HEK293 (cell line): Measurements from ENCODE around the gene COL13A1.

ENCODE experiments used
- OVOL3 ChIP-seq: fragments of 450-650 bp; formaldehyde crosslinking; IDR thresholded peaks from 2 replicates; pipeline ENCODE4 v1.5.1; 2016; ENCODE audit warnings: missing biosample characterization, missing genetic modification characterization
- REPIN1 ChIP-seq: fragments of 450-650 bp; formaldehyde crosslinking; IDR thresholded peaks from 2 replicates; pipeline ENCODE4 v1.5.1; 2017; ENCODE audit warnings: missing biosample characterization, missing genetic modification characterization, low read depth
- SETDB1 ChIP-seq: IDR thresholded peaks from one replicate; pipeline ENCODE4 v1.6.1; 2017; ENCODE audit warnings: mild to moderate bottlenecking, low read length, moderate library complexity, mixed read lengths; ENCODE audit not compliant: insufficient read length
- YY1 ChIP-seq: fragments of 450-650 bp; formaldehyde crosslinking; IDR thresholded peaks from 2 replicates; pipeline ENCODE4 v1.5.1; 2018; ENCODE audit warnings: missing biosample characterization, missing genetic modification characterization
- YY2 ChIP-seq: fragments of 450-650 bp; formaldehyde crosslinking; IDR thresholded peaks from 2 replicates; pipeline ENCODE4 v1.5.1; 2016; ENCODE audit warnings: missing biosample characterization, missing genetic modification characterization
- ZBTB17 ChIP-seq: fragments of 450-650 bp; formaldehyde crosslinking; IDR thresholded peaks from 2 replicates; pipeline ENCODE4 v1.5.1; 2016; ENCODE audit warnings: missing biosample characterization, missing genetic modification characterization
- ZBTB20 ChIP-seq: fragments of 450-650 bp; formaldehyde crosslinking; IDR thresholded peaks from 2 replicates; pipeline ENCODE4 v1.5.1; 2016; ENCODE audit warnings: missing biosample characterization, missing genetic modification characterization
- ZFHX2 ChIP-seq: fragments of 450-650 bp; formaldehyde crosslinking; conservative IDR thresholded peaks from 2 replicates; pipeline ENCODE4 v1.5.1; 2016; ENCODE audit warnings: missing biosample characterization, missing genetic modification characterization
- ZFP37 ChIP-seq: fragments of 450-650 bp; formaldehyde crosslinking; IDR thresholded peaks from 2 replicates; pipeline ENCODE4 v1.5.1; 2016; ENCODE audit warnings: missing biosample characterization, missing genetic modification characterization
- ZFP41 ChIP-seq: fragments of 450-650 bp; formaldehyde crosslinking; IDR thresholded peaks from 2 replicates; pipeline ENCODE4 v1.5.1; 2016; ENCODE audit warnings: missing biosample characterization, missing genetic modification characterization, borderline replicate concordance
- ZIC2 ChIP-seq: fragments of 450-650 bp; formaldehyde crosslinking; IDR thresholded peaks from 2 replicates; pipeline ENCODE4 v1.5.1; 2016; ENCODE audit warnings: missing biosample characterization, missing genetic modification characterization
- ZNF10 ChIP-seq: fragments of 450-650 bp; formaldehyde crosslinking; IDR thresholded peaks from 2 replicates; pipeline ENCODE4 v1.5.1; 2017; ENCODE audit warnings: missing biosample characterization, missing genetic modification characterization
- ZNF114 ChIP-seq: fragments of 450-650 bp; formaldehyde crosslinking; IDR thresholded peaks from 2 replicates; pipeline ENCODE4 v1.5.0; 2017; ENCODE audit warnings: missing biosample characterization, missing genetic modification characterization
- ZNF133 ChIP-seq: fragments of 450-650 bp; formaldehyde crosslinking; IDR thresholded peaks from 2 replicates; pipeline ENCODE4 v1.5.1; 2016; ENCODE audit warnings: missing biosample characterization, missing genetic modification characterization
- ZNF184 ChIP-seq: fragments of 450-650 bp; IDR thresholded peaks from 2 replicates; pipeline ENCODE4 v1.5.1; 2018; ENCODE audit warnings: missing biosample characterization, mild to moderate bottlenecking, missing genetic modification characterization
- ZNF239 ChIP-seq: fragments of 450-650 bp; formaldehyde crosslinking; IDR thresholded peaks from 2 replicates; pipeline ENCODE4 v1.5.1; 2016; ENCODE audit warnings: missing biosample characterization, missing genetic modification characterization
- ZNF274 ChIP-seq, 2 experiments: fragments of 200-500 bp in 1 of 2; fragments of 450-650 bp in 1 of 2; sonication (Bioruptor generic) in 1 of 2; formaldehyde crosslinking in 1 of 2; IDR thresholded peaks; 2 replicates each; pipeline versions ENCODE4 v1.5.1 to v1.6.1; 2014 to 2016; ENCODE audit warnings: borderline replicate concordance in 1 of 2, inconsistent platforms in 1 of 2, low read length in 1 of 2, missing biosample characterization in 1 of 2, missing genetic modification characterization in 1 of 2
- ZNF324 ChIP-seq: fragments of 450-650 bp; formaldehyde crosslinking; IDR thresholded peaks from 2 replicates; pipeline ENCODE4 v1.5.1; 2016; ENCODE audit warnings: missing biosample characterization, missing genetic modification characterization
- ZNF394 ChIP-seq: fragments of 450-650 bp; formaldehyde crosslinking; IDR thresholded peaks from 2 replicates; pipeline ENCODE4 v1.5.1; 2016; ENCODE audit warnings: missing biosample characterization, missing genetic modification characterization, mild to moderate bottlenecking, moderate library complexity, borderline replicate concordance
- ZNF473 ChIP-seq: fragments of 450-650 bp; formaldehyde crosslinking; IDR thresholded peaks from 2 replicates; pipeline ENCODE4 v1.5.1; 2017; ENCODE audit warnings: missing biosample characterization, missing genetic modification characterization
- ZNF544 ChIP-seq: fragments of 450-650 bp; formaldehyde crosslinking; IDR thresholded peaks from 2 replicates; pipeline ENCODE4 v1.5.0; 2017; ENCODE audit warnings: missing biosample characterization, missing genetic modification characterization
- ZNF560 ChIP-seq: fragments of 450-650 bp; formaldehyde crosslinking; IDR thresholded peaks from 2 replicates; pipeline ENCODE4 v1.5.1; 2017; ENCODE audit warnings: missing biosample characterization, missing genetic modification characterization, borderline replicate concordance
- ZNF621 ChIP-seq: fragments of 450-650 bp; formaldehyde crosslinking; IDR thresholded peaks from 2 replicates; pipeline ENCODE4 v1.5.1; 2017; ENCODE audit warnings: missing biosample characterization, missing genetic modification characterization
- ZNF670 ChIP-seq: fragments of 450-650 bp; formaldehyde crosslinking; IDR thresholded peaks from 2 replicates; pipeline ENCODE4 v1.5.1; 2016; ENCODE audit warnings: missing biosample characterization, missing genetic modification characterization, low read depth
- ZNF747 ChIP-seq: fragments of 450-650 bp; formaldehyde crosslinking; IDR thresholded peaks from 2 replicates; pipeline ENCODE4 v1.5.1; 2016; ENCODE audit warnings: missing biosample characterization, missing genetic modification characterization
- TF ChIP-seq, protein P1 (sequence below): fragments of 450-650 bp; formaldehyde crosslinking; IDR thresholded peaks from 2 replicates; pipeline ENCODE4 v1.5.1; 2016; ENCODE audit warnings: missing biosample characterization, missing genetic modification characterization
- TF ChIP-seq, protein P2 (sequence below): fragments of 450-650 bp; formaldehyde crosslinking; IDR thresholded peaks from 2 replicates; pipeline ENCODE4 v1.5.1; 2016; ENCODE audit warnings: missing biosample characterization, missing genetic modification characterization, borderline replicate concordance
- TF ChIP-seq, protein P3 (sequence below): fragments of 450-650 bp; formaldehyde crosslinking; IDR thresholded peaks from 2 replicates; pipeline ENCODE4 v1.5.1; 2016; ENCODE audit warnings: missing biosample characterization, missing genetic modification characterization
- TF ChIP-seq, protein P4 (sequence below): fragments of 450-650 bp; formaldehyde crosslinking; IDR thresholded peaks from 2 replicates; pipeline ENCODE4 v1.5.1; 2017; ENCODE audit warnings: missing biosample characterization, missing genetic modification characterization
- TF ChIP-seq, protein P5 (sequence below): fragments of 450-650 bp; formaldehyde crosslinking; IDR thresholded peaks from 2 replicates; pipeline ENCODE4 v1.5.1; 2016; ENCODE audit warnings: missing biosample characterization, missing genetic modification characterization
- TF ChIP-seq, protein P6 (sequence below): fragments of 450-650 bp; formaldehyde crosslinking; optimal IDR thresholded peaks from 2 replicates; pipeline ENCODE3; 2016; ENCODE audit warnings: missing biosample characterization, mild to moderate bottlenecking, missing genetic modification characterization

Gene COL13A1

DNA sequence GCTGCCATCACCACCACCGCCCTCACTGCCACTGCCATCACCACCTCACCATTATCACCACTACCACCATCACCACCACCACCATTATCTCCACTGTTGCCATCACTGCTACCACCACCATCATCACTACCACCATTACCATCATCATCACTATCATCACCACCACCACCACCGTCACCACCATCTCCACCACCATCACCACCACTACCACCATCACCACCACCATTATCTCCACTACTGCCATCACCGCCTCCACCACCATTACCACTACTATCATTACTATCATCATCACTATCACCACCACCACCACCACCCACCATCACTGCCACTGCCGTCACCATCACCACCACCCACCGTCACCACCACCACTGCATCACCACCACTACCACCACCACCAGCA lies 9.9 kb upstream of the COL13A1 start (continued):
- TF ChIP-seq, protein P1, sequence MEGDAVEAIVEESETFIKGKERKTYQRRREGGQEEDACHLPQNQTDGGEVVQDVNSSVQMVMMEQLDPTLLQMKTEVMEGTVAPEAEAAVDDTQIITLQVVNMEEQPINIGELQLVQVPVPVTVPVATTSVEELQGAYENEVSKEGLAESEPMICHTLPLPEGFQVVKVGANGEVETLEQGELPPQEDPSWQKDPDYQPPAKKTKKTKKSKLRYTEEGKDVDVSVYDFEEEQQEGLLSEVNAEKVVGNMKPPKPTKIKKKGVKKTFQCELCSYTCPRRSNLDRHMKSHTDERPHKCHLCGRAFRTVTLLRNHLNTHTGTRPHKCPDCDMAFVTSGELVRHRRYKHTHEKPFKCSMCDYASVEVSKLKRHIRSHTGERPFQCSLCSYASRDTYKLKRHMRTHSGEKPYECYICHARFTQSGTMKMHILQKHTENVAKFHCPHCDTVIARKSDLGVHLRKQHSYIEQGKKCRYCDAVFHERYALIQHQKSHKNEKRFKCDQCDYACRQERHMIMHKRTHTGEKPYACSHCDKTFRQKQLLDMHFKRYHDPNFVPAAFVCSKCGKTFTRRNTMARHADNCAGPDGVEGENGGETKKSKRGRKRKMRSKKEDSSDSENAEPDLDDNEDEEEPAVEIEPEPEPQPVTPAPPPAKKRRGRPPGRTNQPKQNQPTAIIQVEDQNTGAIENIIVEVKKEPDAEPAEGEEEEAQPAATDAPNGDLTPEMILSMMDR (tag by site-specific recombination) = no peak
- TF ChIP-seq ZNF670 (tag by site-specific recombination) (no peak), ZNF621 (tag by site-specific recombination) (peak; percentile 56; the same call in 1 of the 2 replicates), ZNF394 (no peak), ZNF324 (tag by site-specific recombination) (no peak), ZFP41 (tag by site-specific recombination) (no peak), ZNF560 (tag by site-specific recombination) (no peak), ZFP37 (tag by site-specific recombination) (no peak), ZBTB20 (tag by site-specific recombination) (no peak), ZNF239 (tag by site-specific recombination) (no peak), ZNF473 (tag by site-specific recombination) (0 out of 2 replicates have a peak, but pooled peaks have one; percentile 17), ZNF274 (IDR thresholded peaks at IDR 0.05; ENCODE audit: low read length) (no peak), ZNF274 (tag by site-specific recombination; IDR thresholded peaks at IDR 0.05; ENCODE audit: borderline replicate concordance) (no peak), SETDB1 (no peak), ZNF114 (tag by site-specific recombination) (no peak), ZNF544 (tag by site-specific recombination) (no peak), ZBTB17 (no peak), ZIC2 (tag by site-specific recombination) (no peak), ZNF747 (tag by site-specific recombination) (no peak), YY1 (tag by site-specific recombination) (no peak), OVOL3 (no peak), ZNF10 (tag by site-specific recombination) (no peak), YY2 (tag by site-specific recombination) (peak; percentile 52; the same call in 1 of the 2 replicates), ZNF133 (tag by site-specific recombination) (0 out of 2 replicates have a peak, but pooled peaks have one; percentile 13), REPIN1 (tag by site-specific recombination) (no peak), ZFHX2 (tag by site-specific recombination) (peak; percentile 21; the same call in 1 of the 2 replicates), ZNF184 (tag by site-specific recombination) (no peak)
- TF ChIP-seq, protein P2, sequence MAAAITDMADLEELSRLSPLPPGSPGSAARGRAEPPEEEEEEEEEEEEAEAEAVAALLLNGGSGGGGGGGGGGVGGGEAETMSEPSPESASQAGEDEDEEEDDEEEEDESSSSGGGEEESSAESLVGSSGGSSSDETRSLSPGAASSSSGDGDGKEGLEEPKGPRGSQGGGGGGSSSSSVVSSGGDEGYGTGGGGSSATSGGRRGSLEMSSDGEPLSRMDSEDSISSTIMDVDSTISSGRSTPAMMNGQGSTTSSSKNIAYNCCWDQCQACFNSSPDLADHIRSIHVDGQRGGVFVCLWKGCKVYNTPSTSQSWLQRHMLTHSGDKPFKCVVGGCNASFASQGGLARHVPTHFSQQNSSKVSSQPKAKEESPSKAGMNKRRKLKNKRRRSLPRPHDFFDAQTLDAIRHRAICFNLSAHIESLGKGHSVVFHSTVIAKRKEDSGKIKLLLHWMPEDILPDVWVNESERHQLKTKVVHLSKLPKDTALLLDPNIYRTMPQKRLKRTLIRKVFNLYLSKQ (tag by site-specific recombination) = no peak
- TF ChIP-seq, protein P3, sequence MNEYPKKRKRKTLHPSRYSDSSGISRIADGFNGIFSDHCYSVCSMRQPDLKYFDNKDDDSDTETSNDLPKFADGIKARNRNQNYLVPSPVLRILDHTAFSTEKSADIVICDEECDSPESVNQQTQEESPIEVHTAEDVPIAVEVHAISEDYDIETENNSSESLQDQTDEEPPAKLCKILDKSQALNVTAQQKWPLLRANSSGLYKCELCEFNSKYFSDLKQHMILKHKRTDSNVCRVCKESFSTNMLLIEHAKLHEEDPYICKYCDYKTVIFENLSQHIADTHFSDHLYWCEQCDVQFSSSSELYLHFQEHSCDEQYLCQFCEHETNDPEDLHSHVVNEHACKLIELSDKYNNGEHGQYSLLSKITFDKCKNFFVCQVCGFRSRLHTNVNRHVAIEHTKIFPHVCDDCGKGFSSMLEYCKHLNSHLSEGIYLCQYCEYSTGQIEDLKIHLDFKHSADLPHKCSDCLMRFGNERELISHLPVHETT (tag by site-specific recombination) = no peak
- TF ChIP-seq, protein P4, sequence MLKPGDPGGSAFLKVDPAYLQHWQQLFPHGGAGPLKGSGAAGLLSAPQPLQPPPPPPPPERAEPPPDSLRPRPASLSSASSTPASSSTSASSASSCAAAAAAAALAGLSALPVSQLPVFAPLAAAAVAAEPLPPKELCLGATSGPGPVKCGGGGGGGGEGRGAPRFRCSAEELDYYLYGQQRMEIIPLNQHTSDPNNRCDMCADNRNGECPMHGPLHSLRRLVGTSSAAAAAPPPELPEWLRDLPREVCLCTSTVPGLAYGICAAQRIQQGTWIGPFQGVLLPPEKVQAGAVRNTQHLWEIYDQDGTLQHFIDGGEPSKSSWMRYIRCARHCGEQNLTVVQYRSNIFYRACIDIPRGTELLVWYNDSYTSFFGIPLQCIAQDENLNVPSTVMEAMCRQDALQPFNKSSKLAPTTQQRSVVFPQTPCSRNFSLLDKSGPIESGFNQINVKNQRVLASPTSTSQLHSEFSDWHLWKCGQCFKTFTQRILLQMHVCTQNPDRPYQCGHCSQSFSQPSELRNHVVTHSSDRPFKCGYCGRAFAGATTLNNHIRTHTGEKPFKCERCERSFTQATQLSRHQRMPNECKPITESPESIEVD (tag by site-specific recombination) = no peak
- TF ChIP-seq, protein P5, sequence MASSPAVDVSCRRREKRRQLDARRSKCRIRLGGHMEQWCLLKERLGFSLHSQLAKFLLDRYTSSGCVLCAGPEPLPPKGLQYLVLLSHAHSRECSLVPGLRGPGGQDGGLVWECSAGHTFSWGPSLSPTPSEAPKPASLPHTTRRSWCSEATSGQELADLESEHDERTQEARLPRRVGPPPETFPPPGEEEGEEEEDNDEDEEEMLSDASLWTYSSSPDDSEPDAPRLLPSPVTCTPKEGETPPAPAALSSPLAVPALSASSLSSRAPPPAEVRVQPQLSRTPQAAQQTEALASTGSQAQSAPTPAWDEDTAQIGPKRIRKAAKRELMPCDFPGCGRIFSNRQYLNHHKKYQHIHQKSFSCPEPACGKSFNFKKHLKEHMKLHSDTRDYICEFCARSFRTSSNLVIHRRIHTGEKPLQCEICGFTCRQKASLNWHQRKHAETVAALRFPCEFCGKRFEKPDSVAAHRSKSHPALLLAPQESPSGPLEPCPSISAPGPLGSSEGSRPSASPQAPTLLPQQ (tag by site-specific recombination) = no peak
- TF ChIP-seq, protein P6, sequence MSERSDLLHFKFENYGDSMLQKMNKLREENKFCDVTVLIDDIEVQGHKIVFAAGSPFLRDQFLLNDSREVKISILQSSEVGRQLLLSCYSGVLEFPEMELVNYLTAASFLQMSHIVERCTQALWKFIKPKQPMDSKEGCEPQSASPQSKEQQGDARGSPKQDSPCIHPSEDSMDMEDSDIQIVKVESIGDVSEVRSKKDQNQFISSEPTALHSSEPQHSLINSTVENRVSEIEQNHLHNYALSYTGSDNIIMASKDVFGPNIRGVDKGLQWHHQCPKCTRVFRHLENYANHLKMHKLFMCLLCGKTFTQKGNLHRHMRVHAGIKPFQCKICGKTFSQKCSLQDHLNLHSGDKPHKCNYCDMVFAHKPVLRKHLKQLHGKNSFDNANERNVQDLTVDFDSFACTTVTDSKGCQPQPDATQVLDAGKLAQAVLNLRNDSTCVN (tag by site-specific recombination) = no peak
